T-cell (primary cell): ENCODE data around the gene TIAM1. TPM values are rescaled to one million over a fixed set of nuclear protein-coding genes. Genes with fewer than 3 reads are reported as not detected.

ENCODE experiments used
- ATAC-seq, 4 experiments: fragments of 200-7000 bp in 3 of 4; fragments of 150-1000 bp in 1 of 4; cut with Tn5 transposase; replicated peaks in 1 of 4; 1 replicate in 3 of 4; 2 replicates in 1 of 4; pipeline ENCODE4 v1.10.0; 2021; ENCODE audit warnings: moderate library complexity in 3 of 4, mild to moderate bottlenecking in 2 of 4, moderate number of reproducible peaks in 1 of 4
- CTCF ChIA-PET, 2 donors: fragments of 300-600 bp; sonication (Branson Sonifier 250); formaldehyde crosslinking; loops; one replicate each; lab custom pipeline; 2022; ENCODE audit warnings: antibody characterized with exemption in 2 of 2; lab: Charles Lee
- POLR2A ChIA-PET, 2 donors: fragments of 300-600 bp; sonication (Branson Sonifier 250); formaldehyde crosslinking; loops; one replicate each; lab custom pipeline; 2022; ENCODE audit warnings: antibody characterized with exemption in 2 of 2; lab: Charles Lee
- DNase-seq, 35 experiments: peaks; one replicate each; pipeline versions ENCODE4 v3.0.0 to v3.0.0-alpha.2; 2013 to 2023
- H3K27ac ChIP-seq: one replicate; pipeline ENCODE4 v1.5.1; 2013; ENCODE audit warnings: low read length
- H3K27me3 ChIP-seq, 2 experiments: replicated peaks in 1 of 2; 1 replicate in 1 of 2; 2 replicates in 1 of 2; pipeline versions ENCODE4 v1.6.1 to v1.7.0; 2013; ENCODE audit warnings: low read length in 1 of 2, mixed read lengths in 1 of 2; ENCODE audit not compliant: control insufficient read depth in 2 of 2, insufficient read depth in 2 of 2; ENCODE audit errors: extremely low read depth in 1 of 2
- H3K36me3 ChIP-seq, 2 donors: 1 replicate in 1 of 2; 2 replicates in 1 of 2; pipeline versions ENCODE4 v1.6.1 to v1.7.0; 2013; ENCODE audit warnings: low read length in 1 of 2; ENCODE audit not compliant: control insufficient read depth in 2 of 2, insufficient read depth in 1 of 2; ENCODE audit errors: extremely low read depth in 1 of 2
- H3K4me1 ChIP-seq, 2 experiments: 1 replicate in 1 of 2; 2 replicates in 1 of 2; pipeline versions ENCODE4 v1.6.1 to v1.7.0; 2013; ENCODE audit warnings: low read length in 2 of 2, mixed read lengths in 1 of 2; ENCODE audit not compliant: insufficient read depth in 2 of 2, control insufficient read depth in 1 of 2; ENCODE audit errors: extremely low read depth in 1 of 2
- H3K4me3 ChIP-seq, 2 donors: 1 replicate in 1 of 2; 2 replicates in 1 of 2; pipeline versions ENCODE4 v1.5.1 to v1.7.0; 2013; ENCODE audit warnings: mild to moderate bottlenecking in 2 of 2, low read length in 1 of 2, moderate library complexity in 1 of 2; ENCODE audit not compliant: control insufficient read depth in 1 of 2; ENCODE audit errors: extremely low read depth in 1 of 2
- H3K9me3 ChIP-seq: 2 replicates; pipeline ENCODE4 v1.7.0; 2013
- H3K27ac Mint-ChIP-seq, 2 donors: one replicate each; pipeline ENCODE4 v1.8.0; 2020 to 2021; ENCODE audit warnings: mild to moderate bottlenecking in 2 of 2, mixed read lengths in 2 of 2
- H3K27me3 Mint-ChIP-seq, 2 donors: one replicate each; pipeline ENCODE4 v1.8.0; 2021 to 2022; ENCODE audit warnings: mixed read lengths in 2 of 2
- H3K36me3 Mint-ChIP-seq: one replicate; pipeline ENCODE4 v1.8.0; 2021; ENCODE audit warnings: mixed read lengths
- H3K4me1 Mint-ChIP-seq, 3 donors: one replicate each; pipeline ENCODE4 v1.8.0; 2020 to 2022; ENCODE audit warnings: mixed read lengths in 3 of 3, mild to moderate bottlenecking in 1 of 3
- H3K4me3 Mint-ChIP-seq, 3 donors: one replicate each; pipeline ENCODE4 v1.8.0; 2020 to 2022; ENCODE audit warnings: mild to moderate bottlenecking in 3 of 3, mixed read lengths in 3 of 3, moderate library complexity in 3 of 3
- H3K9me3 Mint-ChIP-seq, 3 donors: one replicate each; pipeline ENCODE4 v1.8.0; 2020 to 2022; ENCODE audit warnings: mixed read lengths in 3 of 3
- WGBS: methylation state at CpG from one replicate; pipeline ENCODE4 v1.1.5; 2013; ENCODE audit warnings: missing lambda C conversion rate; ENCODE audit not compliant: insufficient coverage; 5-methylcytosine and 5-hydroxymethylcytosine counted together
- total RNA-seq, 35 experiments: library from RNA in 6 of 35; stranded (reverse) in 6 of 35; fragments of 120-200 nt in 1 of 35; gene quantifications; one replicate each; pipeline versions ENCODE4 v1.2.1 to v1.2.4 and lab custom pipeline; 2013 to 2026

Gene TIAM1
- total RNA-seq, 5 donors from 2014 or later (not counting 1 experiment from before 2014, with no cell fraction given), result 60.8 to 79.4 (median 65.5) TPM

- Histone ChIP-seq H3K4me3 (no peak overlapping the region), H3K4me1 (no peaks in the 10 kb centered on the region), H3K27me3 (no peaks in the 10 kb centered on the region), H3K27ac (no peak overlapping the region), H3K36me3 (peaks cover 0 to 4% of the 10 kb centered on the region in 2 donors), H3K9me3 (no peaks in the 10 kb centered on the region)
- H3K9me3 Mint-ChIP-seq, result no peaks in the 10 kb centered on the region
- DNase-seq, result no peak
- WGBS, result 100% methylated on average over 2 of the region's 5 CpGs
- peak overlapping the region; percentile 65 to 72 (median 68) for H3K4me3 Mint-ChIP-seq
- POLR2A ChIA-PET, result interaction anchor here in 1 of 2 donors (0.6 to 0.8 kb wide), 3 partner anchors 13 to 117 kb away, joined by 4 read pairs; no protein-coding TSS in a partner anchor
- peaks cover 3% of the 10 kb centered on the region for H3K36me3 Mint-ChIP-seq
- H3K27me3 Mint-ChIP-seq, result no peaks in the 10 kb centered on the region
- CTCF ChIA-PET, result interaction anchor here (0.6 to 2.4 kb wide), 10 partner anchors 9 to 471 kb away, joined by 3 to 13 read pairs (median 4); no protein-coding TSS in a partner anchor
- peak overlapping the region; percentile 72 to 83 for H3K27ac Mint-ChIP-seq
- ATAC-seq, result no peak
- peaks cover 31 to 70% (median 54%) of the 10 kb centered on the region in 3 donors for H3K4me1 Mint-ChIP-seq
Measured at GRCh38 chr21:31194510-31195293, 149.4 kb downstream of the TIAM1 start.

- DNase-seq (no peak), ATAC-seq (no peak)
- Mint-ChIP-seq H3K4me3 (no peak overlapping the region), H3K27me3 (no peaks in the 10 kb centered on the region), H3K4me1 (peaks cover 39 to 74% (median 57%) of the 10 kb centered on the region in 3 donors), H3K36me3 (peaks cover 3% of the 10 kb centered on the region), H3K9me3 (no peaks in the 10 kb centered on the region), H3K27ac (peak overlapping the region; percentile 72 to 83)
- Histone ChIP-seq H3K27me3 (no peaks in the 10 kb centered on the region), H3K9me3 (no peaks in the 10 kb centered on the region), H3K4me1 (peaks cover 0 to 7% of the 10 kb centered on the region in 2 experiments), H3K27ac (no peak overlapping the region), H3K4me3 (no peak overlapping the region), H3K36me3 (peaks cover 0 to 4% of the 10 kb centered on the region in 2 donors)
- ChIA-PET POLR2A (interaction anchor here in 1 of 2 donors (0.6 kb wide), 1 partner anchor 116 kb away, joined by 4 read pairs; no protein-coding TSS in a partner anchor), CTCF (interaction anchor here (0.6 to 2.4 kb wide), 3 partner anchors 14 to 389 kb away, joined by 4 to 13 read pairs (median 4); no protein-coding TSS in a partner anchor)
- WGBS, result 100% methylated on average over 6 of the region's 12 CpGs
Measured at GRCh38 chr21:31193761-31194160, 150.3 kb downstream of the TIAM1 start.

- Mint-ChIP-seq H3K4me3 (no peak overlapping the region), H3K27me3 (no peaks in the 10 kb centered on the region), H3K36me3 (peaks cover under 1% of the 10 kb centered on the region), H3K27ac (peak overlapping the region; percentile 82 to 95), H3K9me3 (no peaks in the 10 kb centered on the region), H3K4me1 (peaks cover 54 to 80% (median 70%) of the 10 kb centered on the region in 3 donors)
- WGBS, result no CpG with 5 or more reads among the region's 3 CpGs
- ATAC-seq (no peak), DNase-seq (no peak)
- ChIA-PET CTCF (interaction anchor here (1.3 to 1.6 kb wide), 3 partner anchors 9 to 368 kb away, joined by 3 to 6 read pairs (median 4); no protein-coding TSS in a partner anchor), POLR2A (interaction anchor here in 1 of 2 donors (0.9 kb wide), 1 partner anchor 22 kb away, joined by 3 read pairs; no protein-coding TSS in a partner anchor)
- Histone ChIP-seq H3K27ac (peak overlapping the region; percentile 69), H3K27me3 (no peaks in the 10 kb centered on the region), H3K36me3 (peaks cover 0 to 4% of the 10 kb centered on the region in 2 donors), H3K4me1 (peaks cover 13 to 20% of the 10 kb centered on the region in 2 experiments), H3K4me3 (no peak overlapping the region), H3K9me3 (no peaks in the 10 kb centered on the region)
Measured at GRCh38 chr21:31191553-31191952, 152.5 kb downstream of the TIAM1 start.

DNA sequence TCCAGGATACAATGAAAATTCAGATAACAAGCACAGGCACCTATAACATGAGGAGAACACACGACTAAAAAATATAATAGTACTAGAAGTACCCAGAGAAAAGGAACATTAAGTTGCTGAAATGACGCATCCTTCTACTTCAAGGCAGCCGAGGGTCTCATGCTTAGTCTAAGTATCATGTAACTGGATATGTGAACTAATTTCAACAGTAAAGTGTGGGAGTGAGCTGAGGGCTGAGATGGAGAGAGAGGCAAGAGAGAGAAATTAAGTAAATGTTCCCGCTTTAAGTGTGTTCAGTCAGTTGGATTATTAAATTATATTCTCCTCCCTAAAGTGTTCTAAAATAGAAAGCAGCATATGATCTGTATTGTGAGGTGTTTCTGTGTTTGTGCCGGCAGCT lies 153.5 kb downstream of the TIAM1 start:
- Mint-ChIP-seq H3K9me3 (no peaks in the 10 kb centered on the region), H3K4me3 (peak overlapping the region; percentile 35 to 47 (median 37)), H3K27me3 (no peaks in the 10 kb centered on the region), H3K36me3 (no peaks in the 10 kb centered on the region), H3K4me1 (peaks cover 58 to 80% (median 72%) of the 10 kb centered on the region in 3 donors), H3K27ac (peak overlapping the region; percentile 82 to 95)
- H3K36me3 ChIP-seq, result peaks cover 0 to 4% of the 10 kb centered on the region in 2 donors
- no peaks in the 10 kb centered on the region for H3K27me3 ChIP-seq
- no peak overlapping the region for H3K4me3 ChIP-seq
- H3K4me1 ChIP-seq, result peaks cover 19 to 26% of the 10 kb centered on the region in 2 experiments
- WGBS, result 63% methylated on average over 1 of the region's 5 CpGs
- ATAC-seq (no peak), DNase-seq (no peak)
- H3K27ac ChIP-seq, result peak overlapping the region; percentile 69
- no peaks in the 10 kb centered on the region for H3K9me3 ChIP-seq
- ChIA-PET CTCF (interaction anchor here (0.5 to 1.6 kb wide), 4 partner anchors 10 to 392 kb away, joined by 3 to 6 read pairs (median 4); no protein-coding TSS in a partner anchor), POLR2A (interaction anchor here in 1 of 2 donors (0.5 to 0.9 kb wide), 3 partner anchors 21 to 256 kb away, joined by 3 to 4 read pairs (median 3); no protein-coding TSS in a partner anchor)

- Histone ChIP-seq H3K4me1 (peaks cover 38 to 50% of the 10 kb centered on the region in 2 experiments), H3K27me3 (no peaks in the 10 kb centered on the region), H3K36me3 (no peaks in the 10 kb centered on the region), H3K27ac (peak overlapping the region; percentile 69), H3K4me3 (peak overlapping the region in 1 of 2 donors; percentile 50), H3K9me3 (no peaks in the 10 kb centered on the region)
- Mint-ChIP-seq H3K4me1 (peaks cover 72 to 81% (median 74%) of the 10 kb centered on the region in 3 donors), H3K9me3 (no peaks in the 10 kb centered on the region), H3K27me3 (no peaks in the 10 kb centered on the region), H3K36me3 (peaks cover 3% of the 10 kb centered on the region), H3K27ac (peak overlapping the region; percentile 94 to 98), H3K4me3 (peak overlapping the region; percentile 83 to 88 (median 85))
- DNase-seq, result no peak
- POLR2A ChIA-PET, result interaction anchor here in 1 of 2 donors (0.6 kb wide), 1 partner anchor 306 kb away, joined by 3 read pairs; no protein-coding TSS in a partner anchor
- 47% methylated on average over 2 of the region's 4 CpGs for WGBS
- CTCF ChIA-PET, result no interaction called here
- ATAC-seq, result no peak
Measured at GRCh38 chr21:31187499-31187898, 156.6 kb downstream of the TIAM1 start.

GRCh38 chr21:31186916-31187315 lies 157.1 kb downstream of the TIAM1 start:
- peaks cover 78 to 85% (median 78%) of the 10 kb centered on the region in 3 donors for H3K4me1 Mint-ChIP-seq
- Histone ChIP-seq H3K27ac (peak overlapping the region; percentile 69), H3K9me3 (no peaks in the 10 kb centered on the region), H3K4me3 (peak overlapping the region in 1 of 2 donors; percentile 50), H3K4me1 (peaks cover 41 to 56% of the 10 kb centered on the region in 2 experiments), H3K36me3 (no peaks in the 10 kb centered on the region), H3K27me3 (no peaks in the 10 kb centered on the region)
- peak in 8 of 35 experiments; percentile 10 to 55 (median 24) for DNase-seq
- no CpG with 5 or more reads among the region's 4 CpGs for WGBS
- ChIA-PET CTCF (interaction anchor here in 1 of 2 donors (1.5 kb wide), 1 partner anchor 394 kb away, joined by 3 read pairs; no protein-coding TSS in a partner anchor), POLR2A (interaction anchor here in 1 of 2 donors (0.6 kb wide), 1 partner anchor 81 kb away, joined by 3 read pairs; no protein-coding TSS in a partner anchor)
- peak overlapping the region; percentile 94 to 98 for H3K27ac Mint-ChIP-seq
- H3K9me3 Mint-ChIP-seq, result no peaks in the 10 kb centered on the region
- no peaks in the 10 kb centered on the region for H3K27me3 Mint-ChIP-seq
- peaks cover 8% of the 10 kb centered on the region for H3K36me3 Mint-ChIP-seq
- ATAC-seq, result peak; percentile 26 to 37 (median 34)
- H3K4me3 Mint-ChIP-seq, result peak overlapping the region; percentile 83 to 88 (median 85)
